ENCODE results near the gene CCL2.

DNA sequence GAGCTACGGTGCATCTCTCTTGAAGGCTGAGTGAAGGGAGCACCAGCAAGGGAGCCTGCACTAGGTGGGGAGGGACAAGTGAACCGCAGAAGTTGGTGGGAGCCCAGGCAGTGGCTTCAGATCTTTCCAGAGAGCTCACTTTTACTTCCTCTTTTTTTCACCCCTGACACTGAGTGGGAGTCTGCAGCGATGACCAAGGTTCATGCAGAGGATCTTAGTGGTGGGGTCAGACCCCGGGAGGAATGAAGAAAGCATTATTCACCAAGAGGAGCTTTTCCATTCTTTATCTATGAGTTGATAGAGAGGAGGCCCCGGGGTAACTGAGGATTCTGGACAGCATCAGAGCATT is 3.0 kb upstream of the CCL2 start:
- TF ChIP-seq GATA2 (IDR thresholded peaks at IDR 0.05; ENCODE audit: low read depth, low read length), result no peak
- no peak for TF ChIP-seq GATA3 (IDR thresholded peaks at IDR 0.05; ENCODE audit: low read depth, low read length)
